GM19328 (cell line): Measurements from ENCODE around the gene SMYD1.

Experiments used
- ATAC-seq: cut with Tn5 transposase; IDR thresholded peaks from one replicate; pipeline ENCODE4 v1.9.1; 2021; ENCODE audit warnings: mild to moderate bottlenecking, moderate library complexity; ENCODE audit not compliant: unreplicated experiment

SMYD1 gene

GRCh38 chr2:88086401-88086800 is 18.8 kb downstream of the SMYD1 start:
- ATAC-seq: no peak

- no peak for ATAC-seq
Observed at GRCh38 chr2:88087073-88087472, 19.4 kb downstream of the SMYD1 start.

DNA sequence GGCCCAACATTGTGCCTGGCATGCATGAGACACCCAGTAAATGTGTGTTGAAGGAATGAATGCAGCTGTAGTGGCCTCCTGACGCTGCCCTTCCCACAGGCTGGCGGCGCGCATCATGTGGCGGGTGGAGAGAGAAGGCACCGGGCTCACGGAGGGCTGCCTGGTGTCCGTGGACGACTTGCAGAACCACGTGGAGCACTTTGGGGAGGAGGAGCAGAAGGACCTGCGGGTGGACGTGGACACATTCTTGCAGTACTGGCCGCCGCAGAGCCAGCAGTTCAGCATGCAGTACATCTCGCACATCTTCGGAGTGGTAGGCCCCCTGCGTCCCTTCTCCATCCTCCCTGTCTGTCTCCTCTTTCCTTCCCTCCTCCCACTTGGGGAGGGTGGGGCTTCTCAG is 20.1 kb downstream of the SMYD1 start:
- no peak for ATAC-seq

GRCh38 chr2:88088999-88089398 is 21.4 kb downstream of the SMYD1 start:
- ATAC-seq: no peak

GRCh38 chr2:88090446-88091283 is 23.0 kb downstream of the SMYD1 start:
- ATAC-seq: no peak

- ATAC-seq: no peak
Observed at GRCh38 chr2:88091943-88092342, 24.3 kb downstream of the SMYD1 start.

- no peak for ATAC-seq
Observed at GRCh38 chr2:88092773-88093172, 25.1 kb downstream of the SMYD1 start.

DNA sequence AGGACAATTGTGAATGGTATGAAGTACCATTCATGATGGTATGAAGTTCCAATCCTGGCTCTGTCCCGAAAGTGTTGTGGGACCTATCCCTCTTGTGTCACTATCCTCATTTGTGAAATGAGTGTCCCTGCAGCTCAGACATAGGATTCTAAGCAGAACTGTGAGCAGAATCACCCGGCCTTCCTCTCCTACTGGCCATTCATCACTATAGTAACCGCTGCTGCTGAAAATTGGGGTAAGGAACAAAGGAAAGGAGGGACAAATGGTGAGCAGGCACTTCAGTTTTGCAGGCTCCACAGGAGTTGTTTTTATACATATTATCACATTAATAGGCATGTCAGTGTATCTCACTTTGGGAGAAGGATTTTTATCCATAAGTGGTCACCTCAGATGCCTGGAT is 27.4 kb downstream of the SMYD1 start:
- no peak for ATAC-seq

DNA sequence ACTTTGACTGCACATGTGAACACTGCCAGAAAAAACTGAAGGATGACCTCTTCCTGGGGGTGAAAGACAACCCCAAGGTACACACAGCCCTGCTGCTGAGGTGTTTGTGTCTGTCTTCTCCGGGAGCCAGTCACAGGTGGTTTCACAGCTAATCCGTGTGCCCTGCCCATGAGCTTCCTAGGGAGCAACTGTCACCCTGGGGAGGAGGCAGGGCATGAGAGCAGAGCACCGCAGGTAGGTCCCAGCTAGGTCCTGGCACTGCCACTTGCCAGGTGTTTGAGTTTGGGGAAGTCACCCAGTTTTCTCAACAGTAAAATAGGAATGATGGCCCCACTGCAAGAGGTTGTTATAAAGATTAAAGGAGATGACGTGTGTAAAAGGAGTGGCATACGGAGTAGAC is 29.1 kb downstream of the SMYD1 start:
- no peak for ATAC-seq

GRCh38 chr2:88097192-88097591 is 29.6 kb downstream of the SMYD1 start:
- ATAC-seq: no peak

DNA sequence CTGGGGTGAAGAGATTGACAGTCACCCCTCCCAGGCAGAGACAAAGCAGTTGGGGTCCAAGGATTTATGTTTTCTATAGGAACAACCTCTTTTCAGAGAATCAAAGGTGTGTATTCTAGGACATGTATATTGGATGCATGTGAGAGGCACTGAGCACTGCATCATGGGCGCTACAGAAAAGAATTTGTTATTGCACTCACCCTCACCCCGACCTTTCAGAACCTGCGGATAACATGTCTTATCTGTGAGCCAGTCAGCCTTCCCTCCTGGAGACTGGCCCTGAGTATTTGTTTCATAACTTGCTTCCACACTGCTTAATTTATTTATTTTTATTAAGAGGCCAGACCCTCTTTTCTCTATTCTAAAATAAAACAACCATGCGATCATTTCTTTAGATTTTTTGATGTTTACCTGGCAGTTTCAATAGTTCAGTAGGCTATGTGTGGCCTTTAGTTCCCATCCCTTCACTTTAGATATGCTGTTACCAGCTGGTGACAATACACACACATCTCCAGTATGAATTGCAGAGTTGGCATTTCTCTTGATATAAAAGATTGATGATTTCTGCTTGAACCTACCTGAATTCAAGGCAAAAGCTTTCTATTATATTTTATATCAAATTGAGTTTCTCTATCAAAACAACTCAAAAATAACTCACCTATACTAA is 30.4 kb downstream of the SMYD1 start:
- ATAC-seq: no peak

DNA sequence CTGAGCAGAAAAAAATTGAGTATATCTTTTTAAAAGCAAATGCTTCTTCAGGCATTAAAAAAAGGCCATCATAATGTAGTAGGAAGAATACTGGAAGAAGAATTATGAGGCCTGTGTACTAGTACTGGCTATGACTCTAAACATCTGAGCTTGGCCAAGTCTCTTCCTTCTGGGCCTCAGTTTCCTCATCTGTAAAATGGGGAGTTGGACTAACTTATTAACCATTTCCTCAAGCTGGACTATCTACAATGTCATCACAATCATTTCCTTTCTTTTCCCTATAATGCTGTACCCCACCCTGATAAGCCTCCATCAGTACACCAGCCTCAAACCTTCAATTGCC is 30.9 kb downstream of the SMYD1 start:
- no peak for ATAC-seq

DNA sequence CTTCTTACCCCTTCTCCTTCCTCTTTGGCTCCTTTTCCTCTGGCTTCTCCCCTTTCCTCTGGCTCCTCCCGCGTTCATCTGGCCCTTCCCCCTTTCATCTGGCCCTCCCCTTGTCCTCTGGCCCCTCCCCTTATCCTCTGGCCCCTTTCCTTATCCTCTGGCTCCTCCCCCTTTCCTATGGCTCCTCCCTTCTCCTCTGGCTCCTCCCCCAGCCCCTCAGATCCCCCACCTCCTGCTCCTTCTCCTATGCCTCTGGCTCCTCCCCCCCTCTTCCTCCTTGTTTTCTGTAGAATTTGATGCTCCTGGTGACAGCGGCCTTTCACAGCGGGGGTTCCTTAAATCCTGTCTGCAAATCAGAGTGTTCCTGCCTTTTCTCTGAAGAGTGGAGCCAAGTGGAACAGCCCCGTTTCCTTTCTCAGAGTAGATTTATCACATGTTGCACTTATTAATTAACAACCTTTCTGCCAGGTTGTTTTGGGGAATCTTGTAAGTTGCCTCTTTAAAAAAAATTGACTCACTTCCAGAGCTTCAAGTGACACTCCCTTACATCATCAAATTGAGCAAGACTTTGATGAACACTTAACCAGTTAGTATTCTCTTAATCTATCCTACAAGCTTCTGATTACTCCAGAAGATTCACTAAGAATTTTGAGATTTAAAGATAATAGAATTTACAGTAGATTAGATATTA is 32.3 kb downstream of the SMYD1 start:
- no peak for ATAC-seq

DNA sequence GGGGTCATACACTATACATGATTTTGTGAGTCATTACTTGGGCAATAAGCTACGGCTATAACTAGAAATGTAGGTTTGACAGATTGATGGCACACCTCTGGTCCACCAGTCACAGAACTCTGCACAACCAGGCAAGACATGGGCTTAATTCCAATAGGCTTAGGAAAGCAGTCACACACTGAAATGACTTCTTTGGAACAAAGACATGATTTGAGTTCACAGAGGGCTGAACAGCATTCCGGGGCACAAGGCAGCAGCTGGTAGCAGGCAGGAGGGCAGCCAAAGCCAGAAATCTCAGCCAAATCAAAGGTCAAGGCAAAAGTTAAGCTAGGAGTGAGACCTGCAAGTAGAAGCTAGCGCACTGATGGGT is 32.8 kb downstream of the SMYD1 start:
- no peak for ATAC-seq

GRCh38 chr2:88108796-88109195 is 41.2 kb downstream of the SMYD1 start:
- ATAC-seq: no peak

- no peak for ATAC-seq
Observed at GRCh38 chr2:88110830-88111229, 43.2 kb downstream of the SMYD1 start.

DNA sequence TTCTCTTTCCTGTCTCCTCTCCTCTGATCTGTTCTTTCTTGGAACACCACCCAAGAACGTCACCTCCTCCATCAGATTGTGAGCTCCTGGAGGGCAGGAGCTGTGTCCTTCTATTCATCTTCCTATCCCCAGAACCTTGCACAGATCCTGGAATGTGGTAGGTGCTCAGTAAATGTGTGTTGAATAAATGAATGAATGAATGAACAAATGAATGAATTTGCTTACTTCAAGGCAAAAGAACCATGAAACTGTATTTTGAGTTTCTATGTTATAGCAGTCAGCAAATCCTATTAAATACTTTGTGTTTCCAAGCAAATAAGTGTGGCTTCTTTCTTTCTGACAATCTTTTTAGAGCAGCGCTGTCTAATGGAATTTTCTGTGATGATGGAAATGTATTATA is 45.4 kb downstream of the SMYD1 start:
- no peak for ATAC-seq

- no peak for ATAC-seq
Observed at GRCh38 chr2:88114889-88115288, 47.3 kb downstream of the SMYD1 start.

DNA sequence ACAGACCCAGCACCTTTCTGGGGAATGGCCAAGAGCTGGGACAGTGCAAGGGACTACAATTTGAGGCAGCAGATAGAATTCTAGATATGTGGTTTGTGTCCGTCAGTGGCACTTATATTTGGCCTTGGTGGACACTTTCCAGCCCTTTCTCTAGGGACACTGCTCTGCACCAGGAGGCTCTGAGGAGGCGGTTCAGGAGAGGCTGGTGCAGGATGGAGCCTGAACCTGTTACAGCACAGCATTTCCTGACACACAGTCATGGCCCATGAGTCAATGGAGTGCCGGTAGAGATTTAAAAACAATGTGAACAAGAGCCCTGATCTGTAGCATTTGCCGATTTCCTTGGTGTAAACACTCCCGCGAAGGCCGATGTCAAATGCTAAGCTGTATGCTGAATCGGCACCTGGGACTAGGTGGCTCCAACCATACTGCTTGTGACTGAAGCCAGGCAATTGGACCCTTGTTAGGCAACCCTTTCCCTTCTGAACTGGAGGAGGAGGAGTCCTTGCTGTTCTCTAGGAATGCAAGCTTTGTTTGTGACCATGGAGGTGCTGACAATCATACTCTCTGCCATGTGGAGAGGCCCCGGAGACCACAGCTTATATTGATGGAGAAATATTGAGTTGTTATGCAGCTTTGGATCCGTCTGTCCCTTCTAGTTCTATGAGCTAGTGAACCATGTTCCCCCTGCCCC is 48.3 kb downstream of the SMYD1 start:
- ATAC-seq: no peak

DNA sequence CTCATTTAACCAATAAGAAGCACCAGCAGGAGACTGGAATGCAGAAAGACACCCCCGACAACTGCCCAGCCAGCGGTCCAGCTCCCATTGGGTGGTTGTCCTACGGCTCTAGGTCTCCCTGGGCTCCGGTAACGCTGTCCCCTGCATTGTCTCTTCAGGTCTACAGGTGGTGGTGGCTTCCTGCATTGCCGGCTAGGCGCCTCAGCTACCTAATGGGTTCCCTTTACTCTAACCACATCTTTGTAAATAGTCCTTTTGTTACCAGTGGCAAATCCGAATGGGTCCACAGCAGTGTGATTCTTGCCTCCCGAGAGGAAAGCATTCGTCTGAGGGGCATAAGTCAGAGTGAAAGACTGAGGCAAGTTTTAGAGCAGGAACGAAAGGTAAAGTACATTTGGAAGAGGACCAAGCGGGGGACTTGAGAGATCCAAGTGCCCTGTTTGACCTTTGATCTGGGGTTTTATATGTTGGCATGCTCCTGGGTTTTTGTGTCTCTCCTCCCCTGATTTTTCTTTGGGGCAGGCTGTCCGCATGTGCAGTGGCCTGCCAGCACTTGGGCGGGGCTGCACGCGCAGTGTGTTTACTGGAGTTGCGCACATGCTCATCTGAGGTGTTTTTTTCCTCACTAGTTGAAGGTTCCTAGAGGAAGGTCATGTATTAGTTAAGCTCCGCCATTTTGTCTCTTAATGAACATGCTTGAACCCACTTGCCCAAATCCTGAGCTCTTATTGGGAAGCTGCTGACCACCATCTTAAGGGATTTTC is 49.2 kb downstream of the SMYD1 start:
- ATAC-seq: no peak

- no peak for ATAC-seq
Observed at GRCh38 chr2:88117973-88118372, 50.3 kb downstream of the SMYD1 start.
